ENCODE results near the gene CHKA.

The CHKA gene

DNA sequence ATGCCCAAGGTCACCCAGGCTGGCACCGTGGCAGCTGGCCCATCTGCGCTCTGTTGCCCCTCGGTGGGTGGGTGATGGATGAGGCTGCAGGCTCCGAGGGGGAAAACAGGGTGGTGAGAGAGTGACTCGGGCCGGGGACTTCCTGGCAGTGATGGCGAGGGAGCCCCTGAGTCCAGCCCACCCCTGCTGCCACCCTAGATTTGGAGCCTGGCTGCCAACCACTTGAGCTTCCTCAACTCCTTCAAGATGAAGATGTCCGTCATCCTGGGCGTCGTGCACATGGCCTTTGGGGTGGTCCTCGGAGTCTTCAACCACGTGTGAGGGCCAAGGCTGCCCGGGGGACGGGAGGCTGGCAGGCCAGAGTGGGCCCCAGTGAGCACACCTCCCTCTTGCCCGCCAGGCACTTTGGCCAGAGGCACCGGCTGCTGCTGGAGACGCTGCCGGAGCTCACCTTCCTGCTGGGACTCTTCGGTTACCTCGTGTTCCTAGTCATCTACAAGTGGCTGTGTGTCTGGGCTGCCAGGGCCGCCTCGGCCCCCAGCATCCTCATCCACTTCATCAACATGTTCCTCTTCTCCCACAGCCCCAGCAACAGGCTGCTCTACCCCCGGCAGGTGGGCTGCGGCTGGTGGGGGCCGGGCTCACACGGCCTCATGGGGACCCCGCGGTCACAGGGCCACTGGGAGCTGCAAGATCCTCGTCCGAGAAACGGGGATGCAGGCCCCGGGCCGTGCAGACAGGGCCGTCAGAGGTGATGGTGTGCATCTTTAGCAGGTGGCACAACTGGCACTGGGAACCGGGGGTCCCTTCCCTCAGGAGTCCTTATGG is 72.3 kb downstream of the CHKA start:
- in situ Hi-C loops (cut with HindIII; ENCODE audit: low sequenced_read_pairs) = no loop called here

DNA sequence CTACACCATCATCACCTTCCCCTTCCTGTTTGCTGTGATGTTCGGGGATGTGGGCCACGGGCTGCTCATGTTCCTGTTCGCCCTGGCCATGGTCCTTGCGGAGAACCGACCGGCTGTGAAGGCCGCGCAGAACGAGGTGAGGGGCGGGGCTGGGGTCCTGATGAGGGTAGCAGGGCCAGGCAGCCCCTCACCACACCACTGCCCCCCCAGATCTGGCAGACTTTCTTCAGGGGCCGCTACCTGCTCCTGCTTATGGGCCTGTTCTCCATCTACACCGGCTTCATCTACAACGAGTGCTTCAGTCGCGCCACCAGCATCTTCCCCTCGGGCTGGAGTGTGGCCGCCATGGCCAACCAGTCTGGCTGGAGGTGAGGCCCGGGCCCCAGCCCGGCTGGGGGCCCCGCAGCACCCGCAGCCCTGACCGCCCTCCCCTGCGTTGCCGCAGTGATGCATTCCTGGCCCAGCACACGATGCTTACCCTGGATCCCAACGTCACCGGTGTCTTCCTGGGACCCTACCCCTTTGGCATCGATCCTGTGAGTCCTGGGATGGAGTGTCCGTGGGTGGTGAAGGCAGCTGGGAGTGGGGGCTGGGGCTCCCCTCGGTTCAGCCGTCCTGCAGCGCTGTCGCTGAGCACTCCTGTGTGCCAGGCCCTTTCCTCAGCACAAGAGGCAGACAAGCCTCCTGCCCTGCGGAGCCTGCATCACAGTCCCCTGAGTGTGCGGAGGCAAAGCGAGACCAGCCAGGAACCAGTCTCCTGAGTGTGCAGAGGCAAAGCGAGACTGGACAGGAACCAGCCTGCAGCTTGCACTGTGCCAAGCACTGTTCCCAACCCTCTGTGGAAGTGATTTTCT is 73.5 kb downstream of the CHKA start:
- in situ Hi-C loops (cut with HindIII; ENCODE audit: low sequenced_read_pairs) = no loop called here

- in situ Hi-C loops (cut with HindIII; ENCODE audit: low sequenced_read_pairs) = no loop called here
Observed at GRCh38 chr11:68044898-68045351, 76.3 kb downstream of the CHKA start.

GRCh38 chr11:68044145-68044813 is 76.9 kb downstream of the CHKA start:
- in situ Hi-C loops (cut with HindIII; ENCODE audit: low sequenced_read_pairs) = no loop called here

DNA sequence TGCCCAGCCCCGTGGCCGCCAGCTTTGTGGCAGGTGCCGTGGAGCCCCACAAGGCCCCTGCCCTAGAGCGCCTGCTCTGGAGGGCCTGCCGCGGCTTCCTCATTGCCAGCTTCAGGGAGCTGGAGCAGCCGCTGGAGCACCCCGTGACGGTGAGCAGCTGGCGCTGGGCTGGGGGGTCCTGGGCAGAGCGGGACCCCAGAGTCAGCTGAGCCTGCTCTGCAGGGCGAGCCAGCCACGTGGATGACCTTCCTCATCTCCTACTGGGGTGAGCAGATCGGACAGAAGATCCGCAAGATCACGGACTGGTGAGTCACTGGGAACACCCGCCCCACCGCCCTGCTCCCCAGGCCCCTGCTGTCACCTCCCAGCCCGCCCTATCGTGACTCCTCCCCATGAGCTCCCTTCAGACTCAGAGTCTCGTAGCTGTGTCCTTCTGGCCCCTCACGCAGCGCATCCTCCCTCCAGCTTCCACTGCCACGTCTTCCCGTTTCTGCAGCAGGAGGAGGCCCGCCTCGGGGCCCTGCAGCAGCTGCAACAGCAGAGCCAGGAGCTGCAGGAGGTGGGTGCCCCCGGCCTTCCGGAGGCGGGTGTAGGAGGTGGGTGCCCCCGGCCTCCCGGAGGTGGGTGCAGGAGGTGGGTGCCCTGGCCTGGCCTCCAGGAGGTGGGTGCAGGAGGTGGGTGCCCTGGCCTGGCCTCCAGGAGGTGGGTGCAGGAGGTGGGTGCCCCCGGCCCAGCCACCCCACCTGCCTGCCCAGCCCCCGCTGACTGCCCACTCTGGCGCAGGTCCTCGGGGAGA is 77.6 kb downstream of the CHKA start:
- in situ Hi-C loops (cut with HindIII; ENCODE audit: low sequenced_read_pairs) = no loop called here

DNA sequence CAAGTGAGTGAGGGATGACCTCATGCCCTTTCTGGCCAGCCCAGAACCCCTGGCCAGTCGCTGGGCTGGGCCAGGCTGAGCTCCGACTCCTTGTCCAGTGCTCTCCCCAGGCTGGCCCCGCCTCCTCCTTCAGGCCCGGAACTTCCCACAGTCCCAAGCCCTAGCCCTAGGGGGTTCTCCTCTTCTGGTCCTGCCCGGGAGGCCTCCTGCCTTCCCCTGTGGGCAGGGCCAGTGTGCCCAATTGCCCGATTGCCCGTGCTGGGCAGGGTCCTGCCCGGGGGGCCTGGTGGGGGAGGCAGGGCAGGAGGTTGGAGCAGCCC is 78.2 kb downstream of the CHKA start:
- in situ Hi-C loops (cut with HindIII; ENCODE audit: low sequenced_read_pairs) = no loop called here

GRCh38 chr11:68042219-68043028 is 78.8 kb downstream of the CHKA start:
- in situ Hi-C loops (cut with HindIII; ENCODE audit: low sequenced_read_pairs) = no loop called here

DNA sequence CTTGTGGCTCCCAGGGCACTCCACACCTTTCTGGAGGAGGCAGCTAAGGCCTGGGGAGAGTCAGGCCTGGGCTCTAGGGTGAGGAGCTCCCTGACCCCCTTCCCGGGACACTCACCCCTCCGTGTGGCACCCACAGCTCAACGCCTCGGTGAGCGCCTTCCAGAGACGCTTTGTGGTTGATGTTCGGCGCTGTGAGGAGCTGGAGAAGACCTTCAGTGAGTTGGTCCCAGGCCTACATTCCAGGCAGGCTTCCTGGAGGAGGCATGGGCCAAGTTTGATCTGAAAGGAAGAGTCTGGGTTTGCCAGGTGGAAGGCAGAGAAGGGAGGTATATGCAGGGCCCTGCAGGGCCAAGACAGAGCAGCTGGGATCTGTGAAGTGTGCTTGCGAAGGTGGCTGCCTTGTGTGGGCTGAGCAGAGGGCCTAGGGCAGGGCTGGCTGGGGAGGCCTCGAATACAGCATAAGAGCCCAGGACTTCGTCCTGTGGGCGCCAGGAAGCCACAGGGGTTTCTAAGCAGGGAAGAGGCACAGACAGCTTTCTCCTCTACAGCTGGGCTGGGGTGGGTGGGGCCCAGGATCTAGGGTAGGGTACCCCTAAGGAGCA is 79.5 kb downstream of the CHKA start:
- in situ Hi-C loops (cut with HindIII; ENCODE audit: low sequenced_read_pairs) = no loop called here

GRCh38 chr11:68040957-68041591 is 80.1 kb downstream of the CHKA start:
- in situ Hi-C loops (cut with HindIII; ENCODE audit: low sequenced_read_pairs) = no loop called here

- in situ Hi-C loops (cut with HindIII; ENCODE audit: low sequenced_read_pairs) = no loop called here
Observed at GRCh38 chr11:68040101-68040956, 80.9 kb downstream of the CHKA start.

GRCh38 chr11:68039526-68040086 is 81.6 kb downstream of the CHKA start:
- in situ Hi-C loops (cut with HindIII; ENCODE audit: low sequenced_read_pairs) = no loop called here

DNA sequence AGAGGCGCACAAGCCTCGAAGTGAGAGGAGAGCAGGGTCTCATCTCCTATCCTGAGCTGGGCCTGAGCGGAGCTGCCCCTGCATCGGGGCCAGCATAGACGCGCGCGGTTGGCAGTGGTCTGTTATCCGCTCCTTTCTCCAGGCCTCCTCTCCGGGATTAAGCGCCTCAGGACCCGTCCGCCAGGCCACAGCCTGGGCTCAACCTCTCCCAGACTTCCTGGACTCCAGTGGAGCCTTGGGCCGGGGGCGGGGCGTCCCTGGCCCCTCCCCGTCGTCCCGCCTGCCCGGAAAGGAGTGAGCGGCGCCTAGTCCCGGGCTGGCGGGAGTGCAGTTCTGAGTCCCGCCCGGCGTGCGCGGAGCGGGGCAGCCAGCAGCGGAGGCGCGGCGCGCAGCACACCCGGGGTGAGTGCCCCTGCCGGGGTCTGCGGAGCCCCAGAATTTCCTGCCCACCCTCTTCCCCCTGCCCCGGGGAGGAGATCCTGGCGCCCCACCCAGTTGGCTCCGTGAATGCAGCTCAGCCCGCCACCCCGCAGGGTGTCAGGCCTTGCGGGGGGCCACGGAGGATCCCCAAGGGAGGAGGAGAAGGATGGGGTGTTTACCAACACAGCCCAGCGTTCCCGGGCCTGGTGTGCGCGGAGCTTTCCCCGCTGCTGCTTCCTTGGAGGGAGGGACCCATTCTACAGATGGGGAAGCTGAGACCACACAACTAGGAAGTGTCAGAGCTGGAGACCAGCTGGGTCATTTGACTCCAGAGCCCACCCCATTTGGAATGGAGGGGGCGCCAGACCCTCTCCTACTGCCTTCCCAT is 82.3 kb downstream of the CHKA start, which contains the start of gene TCIRG1:
TSS of gene TCIRG1 (plus strand) at position 308 of the 808 bp plus-strand sequence. CDS start 2,247 bp downstream, outside the sequence.
- in situ Hi-C loops (cut with HindIII; ENCODE audit: low sequenced_read_pairs) = no loop called here

- in situ Hi-C loops (cut with HindIII; ENCODE audit: low sequenced_read_pairs) = no loop called here
Observed at GRCh38 chr11:68038226-68038717, 82.9 kb downstream of the CHKA start.

DNA sequence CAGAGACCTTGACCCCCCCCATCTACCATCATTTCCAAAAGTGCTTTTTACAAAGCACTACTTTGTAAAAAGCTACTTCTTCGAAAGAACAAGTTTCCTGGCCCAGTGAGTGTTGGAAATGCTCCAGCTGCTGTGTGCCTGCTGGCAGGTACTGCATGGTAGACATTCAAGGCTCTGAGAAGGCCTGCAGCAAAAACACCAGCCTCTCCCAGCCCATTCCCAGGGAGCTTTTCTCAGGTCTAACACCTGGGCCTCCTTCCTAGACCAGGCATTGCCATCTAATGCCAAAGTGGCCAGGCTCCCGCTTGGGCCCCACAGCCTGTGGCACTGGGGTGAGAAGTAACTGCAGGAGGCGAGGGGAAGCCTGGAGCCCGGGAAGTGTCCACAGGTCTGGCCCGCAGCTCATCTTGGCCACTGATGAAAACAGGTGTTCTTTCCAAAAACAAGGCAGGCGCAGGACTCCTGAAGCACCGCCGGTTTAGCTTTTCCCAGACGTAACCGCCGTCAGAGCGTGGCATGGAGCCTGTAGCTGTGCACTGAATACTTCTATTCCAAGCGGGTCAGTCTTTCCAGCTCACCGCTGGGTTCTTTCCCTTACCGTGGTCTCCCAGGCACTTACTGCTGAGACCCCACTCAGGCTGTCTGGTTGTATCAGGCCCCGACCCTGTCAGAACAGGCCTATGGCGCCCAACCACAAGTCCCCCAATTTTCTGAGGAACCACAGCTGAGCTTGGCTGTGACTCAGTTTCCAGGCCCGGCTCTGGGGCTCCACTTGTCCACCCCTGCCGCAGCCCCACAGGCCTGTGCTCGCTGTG is 83.6 kb downstream of the CHKA start:
- in situ Hi-C loops (cut with HindIII; ENCODE audit: low sequenced_read_pairs) = no loop called here

- in situ Hi-C loops (cut with HindIII; ENCODE audit: low sequenced_read_pairs) = no loop called here
Observed at GRCh38 chr11:68036717-68037239, 84.4 kb downstream of the CHKA start.

Data from endothelial cell of hepatic sinusoid (primary cell).